ENCODE measurements around the gene TRIM37.

Gene TRIM37

DNA sequence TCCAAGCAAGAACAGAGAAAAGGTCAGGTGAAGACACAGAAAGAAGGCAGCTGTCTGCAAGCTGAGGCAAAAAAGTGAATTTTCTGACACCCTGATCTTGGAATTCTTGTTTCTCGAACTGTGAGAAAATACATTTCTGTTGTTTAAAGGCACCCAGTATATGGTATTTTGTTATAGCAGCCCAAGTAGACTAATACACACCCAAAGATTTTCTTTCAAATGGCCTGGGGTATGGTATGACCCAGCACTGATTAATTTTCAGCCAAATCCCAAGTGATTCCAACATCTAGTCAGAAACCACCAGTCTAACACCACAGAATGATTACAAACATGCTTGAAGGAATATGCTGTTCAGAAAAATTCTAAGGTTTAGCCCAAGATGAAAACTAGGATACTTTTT lies 36.8 kb downstream of the TRIM37 start:
- DNase-seq (ENCODE audit: low read depth) = no peak
- TF ChIP-seq, protein P1, sequence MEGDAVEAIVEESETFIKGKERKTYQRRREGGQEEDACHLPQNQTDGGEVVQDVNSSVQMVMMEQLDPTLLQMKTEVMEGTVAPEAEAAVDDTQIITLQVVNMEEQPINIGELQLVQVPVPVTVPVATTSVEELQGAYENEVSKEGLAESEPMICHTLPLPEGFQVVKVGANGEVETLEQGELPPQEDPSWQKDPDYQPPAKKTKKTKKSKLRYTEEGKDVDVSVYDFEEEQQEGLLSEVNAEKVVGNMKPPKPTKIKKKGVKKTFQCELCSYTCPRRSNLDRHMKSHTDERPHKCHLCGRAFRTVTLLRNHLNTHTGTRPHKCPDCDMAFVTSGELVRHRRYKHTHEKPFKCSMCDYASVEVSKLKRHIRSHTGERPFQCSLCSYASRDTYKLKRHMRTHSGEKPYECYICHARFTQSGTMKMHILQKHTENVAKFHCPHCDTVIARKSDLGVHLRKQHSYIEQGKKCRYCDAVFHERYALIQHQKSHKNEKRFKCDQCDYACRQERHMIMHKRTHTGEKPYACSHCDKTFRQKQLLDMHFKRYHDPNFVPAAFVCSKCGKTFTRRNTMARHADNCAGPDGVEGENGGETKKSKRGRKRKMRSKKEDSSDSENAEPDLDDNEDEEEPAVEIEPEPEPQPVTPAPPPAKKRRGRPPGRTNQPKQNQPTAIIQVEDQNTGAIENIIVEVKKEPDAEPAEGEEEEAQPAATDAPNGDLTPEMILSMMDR (conservative IDR thresholded peaks at IDR 0.05; ENCODE audit: low read depth, low read length) = no peak
- H3K4me3 ChIP-seq (ENCODE audit: low read depth, low read length) = no peak overlapping the region

DNA sequence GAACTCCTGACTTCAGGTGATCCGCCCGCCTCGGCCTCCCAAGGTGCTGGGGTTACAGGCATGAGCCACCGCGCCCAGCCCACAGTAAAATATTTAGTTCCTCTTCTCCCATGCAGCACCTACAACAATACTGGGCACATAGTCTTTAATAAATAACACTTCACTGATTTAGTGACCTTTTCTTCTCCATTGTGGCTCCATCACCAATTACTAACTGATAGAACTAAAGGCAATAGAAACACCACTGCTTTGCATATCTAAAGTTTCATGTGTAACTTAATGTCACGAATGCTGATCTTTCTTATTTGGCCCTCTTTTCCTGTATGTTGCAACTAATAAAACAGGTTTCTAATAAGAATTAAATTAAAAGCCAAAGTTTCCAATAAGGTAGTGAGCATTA lies 38.9 kb downstream of the TRIM37 start:
- DNase-seq (ENCODE audit: low read depth) = no peak
- no peak overlapping the region for H3K4me3 ChIP-seq (ENCODE audit: low read depth, low read length)
- TF ChIP-seq, protein P1 (conservative IDR thresholded peaks at IDR 0.05; ENCODE audit: low read depth, low read length) = no peak

DNA sequence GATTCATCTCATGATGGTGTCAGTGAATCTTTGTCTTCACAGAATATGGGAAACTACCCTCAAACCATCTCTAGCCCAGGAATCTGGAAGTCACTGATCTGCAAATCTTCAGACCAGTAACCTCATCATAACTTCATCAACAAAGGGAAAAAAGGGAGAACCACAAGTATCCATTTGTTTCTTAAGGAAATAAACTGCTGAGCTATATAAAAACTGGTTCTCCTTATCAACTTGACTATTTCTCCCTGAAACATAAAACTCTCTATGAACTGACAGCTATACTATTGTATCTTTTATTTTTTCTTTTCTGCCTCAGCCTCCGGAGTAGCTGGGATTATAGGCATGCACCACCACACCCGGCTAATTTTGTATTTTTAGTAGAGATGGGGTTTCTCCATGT lies 39.3 kb downstream of the TRIM37 start:
- H3K4me3 ChIP-seq (ENCODE audit: low read depth, low read length) = no peak overlapping the region
- DNase-seq (ENCODE audit: low read depth) = no peak
- TF ChIP-seq, protein P1 (conservative IDR thresholded peaks at IDR 0.05; ENCODE audit: low read depth, low read length) = no peak

DNA sequence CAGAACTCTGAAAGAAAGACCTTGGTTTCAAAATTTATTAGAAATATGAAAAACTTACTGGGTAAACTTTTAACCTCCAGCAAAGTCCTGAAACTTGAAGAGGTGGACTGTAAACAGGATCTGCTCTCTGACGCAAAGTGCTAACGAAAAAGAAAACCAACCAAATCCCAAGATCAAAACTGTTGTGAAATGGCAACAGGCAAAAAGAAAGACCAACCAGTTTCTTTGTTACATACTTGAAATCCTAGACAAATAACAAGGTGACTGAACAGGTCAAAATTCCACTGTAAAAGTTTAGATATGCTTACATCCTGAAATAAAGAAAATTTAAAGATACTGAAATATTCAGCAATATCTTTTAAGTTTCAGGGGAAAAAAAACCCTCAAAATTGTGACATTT lies 44.2 kb downstream of the TRIM37 start:
- TF ChIP-seq, protein P1 (conservative IDR thresholded peaks at IDR 0.05; ENCODE audit: low read depth, low read length) = no peak

DNA sequence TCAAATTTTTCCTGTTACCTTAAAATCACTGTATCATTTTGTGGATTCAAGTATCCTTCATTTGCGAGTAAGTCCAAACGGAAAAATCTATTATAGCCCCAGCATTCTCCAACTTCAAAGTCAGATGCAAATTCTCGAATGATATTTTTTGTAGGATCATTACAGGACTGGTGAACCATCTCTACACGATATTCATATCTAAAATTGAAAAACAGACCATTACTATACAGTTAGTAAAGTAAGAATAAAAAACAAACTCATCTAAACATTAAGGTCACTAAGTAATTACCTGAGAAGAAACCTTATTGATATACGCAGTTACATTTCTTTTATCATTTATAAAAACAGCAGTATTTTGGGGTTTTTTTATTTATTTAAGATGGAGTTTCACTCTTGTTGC lies 49.8 kb downstream of the TRIM37 start:
- TF ChIP-seq, protein P1 (conservative IDR thresholded peaks at IDR 0.05; ENCODE audit: low read depth, low read length) = no peak
- H3K4me3 ChIP-seq (ENCODE audit: low read depth, low read length) = no peak overlapping the region
- DNase-seq (ENCODE audit: low read depth) = no peak

More for the DNA sequence above, 44.2 kb downstream of the TRIM37 start:
- no peak for DNase-seq (ENCODE audit: low read depth)
- no peak overlapping the region for H3K4me3 ChIP-seq (ENCODE audit: low read depth, low read length)

DNA sequence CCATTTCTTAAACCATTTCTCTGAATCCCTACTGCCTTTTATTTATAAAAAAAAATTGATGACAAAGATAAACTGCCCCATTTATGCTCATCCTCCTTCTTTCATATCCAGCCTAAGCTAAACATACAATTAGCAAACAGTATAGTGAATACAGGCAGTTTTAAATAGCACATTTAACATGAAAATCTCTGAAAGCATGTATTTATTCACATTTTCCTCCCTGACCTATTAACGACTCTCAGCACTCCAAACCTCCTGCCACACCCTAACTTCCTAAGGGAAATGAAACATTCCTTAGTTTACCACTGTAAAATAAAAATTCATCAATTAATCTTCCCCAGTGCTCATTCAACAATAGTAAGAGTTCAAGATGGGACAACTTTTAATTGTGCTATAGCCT lies 56.9 kb downstream of the TRIM37 start:
- TF ChIP-seq, protein P1 (conservative IDR thresholded peaks at IDR 0.05; ENCODE audit: low read depth, low read length) = no peak
- no peak for DNase-seq (ENCODE audit: low read depth)
- H3K4me3 ChIP-seq (ENCODE audit: low read depth, low read length) = no peak overlapping the region

DNA sequence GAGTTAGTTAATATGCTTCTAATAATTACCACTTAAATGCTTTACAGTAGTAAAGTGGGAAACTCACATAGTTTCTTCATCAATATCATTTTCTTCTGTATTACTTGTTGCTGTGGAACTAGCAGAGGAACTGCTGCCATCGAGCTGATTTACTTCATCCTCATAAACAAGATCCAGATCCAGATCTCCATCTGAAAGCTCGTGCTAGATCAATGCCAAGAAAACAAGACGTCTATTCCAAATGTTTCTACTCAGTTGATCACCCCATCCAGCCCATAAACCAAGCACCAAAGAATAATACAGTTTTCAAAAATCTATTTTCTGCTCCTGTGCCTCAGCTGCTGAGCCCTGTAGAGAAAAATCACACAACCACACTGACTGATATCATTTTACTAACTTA lies 59.1 kb downstream of the TRIM37 start:
- H3K4me3 ChIP-seq (ENCODE audit: low read depth, low read length) = no peak overlapping the region
- TF ChIP-seq, protein P1 (conservative IDR thresholded peaks at IDR 0.05; ENCODE audit: low read depth, low read length) = no peak
- no peak for DNase-seq (ENCODE audit: low read depth)

All from choroid plexus epithelial cell (primary cell).